B cell (primary cell): ENCODE data around the gene PHACTR3. TPM values are rescaled to one million over a fixed set of nuclear protein-coding genes. Genes with fewer than 3 reads are reported as not detected.

Source experiments
- ATAC-seq: fragments of 200-7000 bp; cut with Tn5 transposase; one replicate; pipeline ENCODE4 v1.10.0; 2021; ENCODE audit warnings: low read depth, mild to moderate bottlenecking, moderate number of reproducible peaks, moderate library complexity
- CTCF ChIA-PET: fragments of 350-600 bp; sonication (Branson Sonifier 250); formaldehyde crosslinking; loops from one replicate; lab custom pipeline; 2021; ENCODE audit warnings: antibody characterized with exemption, inconsistent platforms; lab: Charles Lee
- POLR2A ChIA-PET: fragments of 350-600 bp; sonication (Branson Sonifier 250); formaldehyde crosslinking; loops from one replicate; lab custom pipeline; 2021; ENCODE audit warnings: antibody characterized with exemption; lab: Charles Lee
- DNase-seq: peaks from one replicate; pipeline ENCODE4 v3.0.0; 2013
- H2AFZ ChIP-seq: 2 replicates; pipeline ENCODE4 v1.6.1; 2012; ENCODE audit warnings: mild to moderate bottlenecking, low read depth, low read length; ENCODE audit not compliant: insufficient read depth, poor library complexity, severe bottlenecking
- H3K27ac ChIP-seq, 2 donors: 1 replicate in 1 of 2; 2 replicates in 1 of 2; pipeline ENCODE4 v1.5.1; 2012 to 2013; ENCODE audit warnings: low read length in 2 of 2, mild to moderate bottlenecking in 2 of 2, moderate library complexity in 1 of 2
- H3K27me3 ChIP-seq, 4 experiments: fragments of 200-600 bp in 1 of 4; sonication (generic) in 1 of 4; replicated peaks in 1 of 4; 1 replicate in 2 of 4; 2 replicates in 2 of 4; pipeline versions ENCODE4 v1.6.1 to v1.7.0; 2013 to 2016; ENCODE audit warnings: low read length in 3 of 4, mild to moderate bottlenecking in 2 of 4, mixed read lengths in 1 of 4, moderate library complexity in 1 of 4; ENCODE audit not compliant: insufficient read depth in 4 of 4, control insufficient read depth in 3 of 4; ENCODE audit errors: control extremely low read depth in 1 of 4
- H3K36me3 ChIP-seq, 2 experiments: replicated peaks in 1 of 2; 1 replicate in 1 of 2; 2 replicates in 1 of 2; pipeline versions ENCODE4 v1.6.1 to v1.7.1; 2013; ENCODE audit warnings: low read length in 1 of 2; ENCODE audit not compliant: insufficient read depth in 2 of 2, control insufficient read depth in 1 of 2; ENCODE audit errors: control extremely low read depth in 1 of 2, extremely low read depth in 1 of 2
- H3K4me1 ChIP-seq, 2 donors: fragments of 200-600 bp in 1 of 2; sonication (generic) in 1 of 2; 1 replicate in 1 of 2; 2 replicates in 1 of 2; pipeline versions ENCODE4 v1.5.1 to v1.6.1; 2013 to 2017; ENCODE audit warnings: low read length in 2 of 2; ENCODE audit not compliant: control insufficient read depth in 2 of 2, insufficient read depth in 2 of 2
- H3K4me2 ChIP-seq: replicated peaks from 2 replicates; pipeline ENCODE3; 2012; ENCODE audit warnings: mild to moderate bottlenecking, low read depth, low read length; ENCODE audit not compliant: poor library complexity, severe bottlenecking
- H3K4me3 ChIP-seq, 5 experiments: fragments of 200-600 bp in 1 of 5; sonication (generic) in 1 of 5; 1 replicate in 3 of 5; 2 replicates in 2 of 5; pipeline versions ENCODE4 v1.5.1 to v1.7.0; 2011 to 2016; ENCODE audit warnings: low read length in 4 of 5, mild to moderate bottlenecking in 4 of 5, low read depth in 2 of 5, control low read depth in 1 of 5, moderate library complexity in 1 of 5; ENCODE audit not compliant: insufficient read depth in 1 of 5; ENCODE audit errors: control extremely low read depth in 1 of 5, extremely low read depth in 1 of 5
- H3K79me2 ChIP-seq: fragments of 200-600 bp; sonication (generic); one replicate; pipeline ENCODE4 v1.6.0; 2016; ENCODE audit warnings: low read length; ENCODE audit not compliant: control insufficient read depth, insufficient read depth
- H3K9ac ChIP-seq: fragments of 200-600 bp; sonication (generic); 2 replicates; pipeline ENCODE4 v1.6.1; 2017; ENCODE audit warnings: mild to moderate bottlenecking, low read length, moderate library complexity
- H3K9me3 ChIP-seq, 3 donors: one replicate each; pipeline versions ENCODE4 v1.6.1 to v1.7.1; 2013; ENCODE audit warnings: low read length in 2 of 3; ENCODE audit not compliant: control insufficient read depth in 2 of 3, insufficient read depth in 1 of 3; ENCODE audit errors: control extremely low read depth in 1 of 3
- H4K20me1 ChIP-seq: 2 replicates; pipeline ENCODE4 v1.6.0; 2012; ENCODE audit warnings: mild to moderate bottlenecking, low read length; ENCODE audit not compliant: insufficient read depth, control insufficient read depth, poor library complexity, severe bottlenecking
- H3K27ac Mint-ChIP-seq: one replicate; pipeline ENCODE4 v1.8.0; 2021; ENCODE audit warnings: mixed read lengths
- H3K27me3 Mint-ChIP-seq: one replicate; pipeline ENCODE4 v1.8.0; 2021; ENCODE audit warnings: mixed read lengths
- H3K4me1 Mint-ChIP-seq: one replicate; pipeline ENCODE4 v1.8.0; 2021; ENCODE audit warnings: mixed read lengths
- H3K4me3 Mint-ChIP-seq: one replicate; pipeline ENCODE4 v1.8.0; 2021; ENCODE audit warnings: mixed read lengths
- H3K9me3 Mint-ChIP-seq: one replicate; pipeline ENCODE4 v1.8.0; 2022; ENCODE audit warnings: mixed read lengths; ENCODE audit not compliant: insufficient read depth
- CTCF ChIP-seq: fragments of 200-600 bp; IDR thresholded peaks from one replicate; pipeline ENCODE4 v1.8.0; 2022; ENCODE audit warnings: antibody characterized with exemption, mild to moderate bottlenecking
- EZH2 ChIP-seq: IDR thresholded peaks from 2 replicates; pipeline ENCODE4 v1.6.1; 2012; ENCODE audit warnings: borderline replicate concordance, low read depth, mild to moderate bottlenecking, moderate library complexity, low read length; ENCODE audit not compliant: insufficient read depth, poor library complexity, severe bottlenecking
- WGBS: methylation state at CpG from one replicate; pipeline ENCODE4 v1.1.5; 2013; ENCODE audit warnings: missing lambda C conversion rate; ENCODE audit not compliant: insufficient coverage; 5-methylcytosine and 5-hydroxymethylcytosine counted together
- intact Hi-C: fragments of 100-400 bp; cut with micrococcal nuclease; formaldehyde crosslinking; loops from one replicate; pipeline ENCODE4 v1.10.0; 2022
- polyA plus RNA-seq: library from polyadenylated mRNA; depleted of rRNA; stranded (reverse); fragments of >200 nt; gene quantifications from 2 replicates; pipeline ENCODE4 v1.2.3, GENCODE V29; 2012
- total RNA-seq, 2 donors: library from RNA; stranded (reverse); fragments of 120-200 nt in 1 of 2; gene quantifications; 1 replicate in 1 of 2; 2 replicates in 1 of 2; pipeline versions ENCODE4 v1.2.3 to v1.2.4, GENCODE V29; 2013 to 2022

Gene PHACTR3
- total and polyA plus RNA-seq, 2 donors (not counting 1 experiment from before 2014, with no cell fraction given) = not detected

- Mint-ChIP-seq H3K4me3 (no peak overlapping the region), H3K9me3 (no peaks in the 10 kb centered on the region), H3K4me1 (no peaks in the 10 kb centered on the region), H3K27ac (no peak overlapping the region), H3K27me3 (peaks cover under 1% of the 10 kb centered on the region)
- intact Hi-C loops = no loop called here
- DNase-seq (no peak), ATAC-seq (no peak)
- WGBS = 81% methylated on average over 11 of the region's 11 CpGs
- ChIA-PET POLR2A (no interaction called here), CTCF (no interaction called here)
- H4K20me1 ChIP-seq = no peaks in the 10 kb centered on the region
- TF ChIP-seq EZH2 (no peak), CTCF (no peak)
- peaks cover 0 to 3% (median 0%) of the 10 kb centered on the region in 3 donors for H3K9me3 ChIP-seq
- H3K79me2 ChIP-seq = no peaks in the 10 kb centered on the region
- no peak overlapping the region for H3K4me3 ChIP-seq
- no peaks in the 10 kb centered on the region for H3K36me3 ChIP-seq
- H3K9ac ChIP-seq = no peak overlapping the region
- H2AFZ ChIP-seq = no peak overlapping the region
- no peaks in the 10 kb centered on the region for H3K27me3 ChIP-seq
- H3K4me1 ChIP-seq = no peaks in the 10 kb centered on the region
- no peak overlapping the region for H3K4me2 ChIP-seq
- H3K27ac ChIP-seq = no peak overlapping the region
Measured at GRCh38 chr20:59744756-59745155, 140.4 kb downstream of the PHACTR3 start.

DNA sequence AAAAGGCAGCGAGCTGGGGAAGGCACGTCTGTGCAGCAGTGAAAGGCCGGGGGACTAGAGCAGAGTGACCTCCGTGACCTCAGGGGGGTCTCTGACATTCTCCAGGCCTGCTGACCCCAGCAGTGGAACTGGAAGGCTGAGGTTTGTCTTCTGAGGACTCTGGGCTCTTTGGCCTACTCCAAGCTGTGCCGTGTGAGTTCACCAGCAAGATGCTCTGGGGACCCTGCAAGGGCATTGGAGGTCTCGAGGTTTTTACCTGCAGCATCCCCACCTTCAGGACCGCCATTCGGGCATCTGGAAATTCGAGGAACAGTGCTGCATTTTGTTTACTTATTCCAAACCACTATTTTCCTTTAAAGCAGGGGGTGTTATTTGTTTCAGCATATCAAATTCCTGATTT, 140.9 kb downstream of the PHACTR3 start:
- H3K4me3 Mint-ChIP-seq = no peak overlapping the region
- H3K9ac ChIP-seq = no peak overlapping the region
- no peaks in the 10 kb centered on the region for H4K20me1 ChIP-seq
- no peak overlapping the region for H3K4me3 ChIP-seq
- peaks cover 5% of the 10 kb centered on the region for H3K27me3 Mint-ChIP-seq
- ChIA-PET CTCF (no interaction called here), POLR2A (no interaction called here)
- TF ChIP-seq CTCF = no peak
- TF ChIP-seq EZH2 = no peak
- 85% methylated on average over 5 of the region's 9 CpGs for WGBS
- intact Hi-C loops = no loop called here
- no peaks in the 10 kb centered on the region for H3K4me1 Mint-ChIP-seq
- H3K27ac Mint-ChIP-seq = no peak overlapping the region
- H2AFZ ChIP-seq = no peak overlapping the region
- DNase-seq (no peak), ATAC-seq (no peak)
- no peaks in the 10 kb centered on the region for H3K27me3 ChIP-seq
- no peaks in the 10 kb centered on the region for H3K4me1 ChIP-seq
- H3K27ac ChIP-seq = no peak overlapping the region
- H3K4me2 ChIP-seq = no peak overlapping the region
- H3K9me3 Mint-ChIP-seq = no peaks in the 10 kb centered on the region
- H3K36me3 ChIP-seq = no peaks in the 10 kb centered on the region
- peaks cover 0 to 3% (median 0%) of the 10 kb centered on the region in 3 donors for H3K9me3 ChIP-seq
- no peaks in the 10 kb centered on the region for H3K79me2 ChIP-seq
